T-helper 9 cell (primary cell): ENCODE data around the gene NAB1.
"Not testable (repeated sequence)": the region's sequence is repeated elsewhere in the genome, so short reads cannot be mapped to it uniquely, and the experiment has no call there.

ENCODE experiments used
- DNase-seq: peaks from one replicate; pipeline ENCODE4 v3.0.0-alpha.2; 2020
- total RNA-seq, 2 donors: gene quantifications; one replicate each; lab custom pipeline; 2026; lab: John Stamatoyannopoulos, UW

NAB1 gene, protein sequence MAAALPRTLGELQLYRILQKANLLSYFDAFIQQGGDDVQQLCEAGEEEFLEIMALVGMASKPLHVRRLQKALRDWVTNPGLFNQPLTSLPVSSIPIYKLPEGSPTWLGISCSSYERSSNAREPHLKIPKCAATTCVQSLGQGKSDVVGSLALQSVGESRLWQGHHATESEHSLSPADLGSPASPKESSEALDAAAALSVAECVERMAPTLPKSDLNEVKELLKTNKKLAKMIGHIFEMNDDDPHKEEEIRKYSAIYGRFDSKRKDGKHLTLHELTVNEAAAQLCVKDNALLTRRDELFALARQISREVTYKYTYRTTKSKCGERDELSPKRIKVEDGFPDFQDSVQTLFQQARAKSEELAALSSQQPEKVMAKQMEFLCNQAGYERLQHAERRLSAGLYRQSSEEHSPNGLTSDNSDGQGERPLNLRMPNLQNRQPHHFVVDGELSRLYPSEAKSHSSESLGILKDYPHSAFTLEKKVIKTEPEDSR
- total RNA-seq: 31.1 to 45.2 reads per million in 2 donors

DNA sequence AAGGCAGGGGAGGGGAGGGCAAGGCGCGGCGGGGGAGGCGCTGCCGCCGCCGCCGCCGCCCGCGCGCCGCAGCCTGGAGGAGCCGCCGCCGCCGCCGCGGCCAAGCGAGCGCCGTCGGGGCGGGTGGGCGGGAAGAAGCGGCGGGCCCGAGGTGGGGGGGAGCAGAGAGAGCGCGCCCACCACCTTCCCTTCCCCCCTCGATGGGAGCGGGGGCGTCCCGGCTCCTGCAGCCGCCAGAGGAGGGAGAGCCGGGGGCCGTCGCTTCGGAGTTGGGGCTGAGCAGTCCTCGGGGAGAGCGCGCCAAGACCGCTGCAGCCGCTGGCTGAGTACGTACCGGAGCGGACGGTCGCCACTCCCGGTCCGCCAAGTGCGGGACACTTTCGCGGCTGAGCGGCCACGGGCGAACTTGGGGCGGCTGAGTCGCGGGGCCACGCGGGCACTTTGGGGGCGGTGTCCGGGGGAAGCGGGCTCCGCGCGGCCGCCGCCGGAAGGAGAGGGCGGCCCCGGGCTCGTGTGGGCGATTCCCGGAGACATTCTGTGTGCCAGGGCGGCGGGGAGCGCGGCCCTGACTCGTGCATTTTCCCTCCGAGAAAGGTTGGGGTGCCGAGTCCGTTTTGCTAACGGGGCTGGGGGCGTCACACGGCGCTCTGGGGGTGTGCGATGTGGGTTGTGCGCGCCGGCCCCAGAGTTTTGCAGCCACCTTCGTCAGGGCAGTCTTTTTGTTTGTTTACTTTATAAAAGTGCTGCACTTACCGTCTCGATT, at the start of gene NAB1:
TSS of gene NAB1 (plus strand) at position 49 of the 763 bp plus-strand sequence. CDS start 10,094 bp downstream, outside the sequence.
- peak; percentile 54 for DNase-seq

DNA sequence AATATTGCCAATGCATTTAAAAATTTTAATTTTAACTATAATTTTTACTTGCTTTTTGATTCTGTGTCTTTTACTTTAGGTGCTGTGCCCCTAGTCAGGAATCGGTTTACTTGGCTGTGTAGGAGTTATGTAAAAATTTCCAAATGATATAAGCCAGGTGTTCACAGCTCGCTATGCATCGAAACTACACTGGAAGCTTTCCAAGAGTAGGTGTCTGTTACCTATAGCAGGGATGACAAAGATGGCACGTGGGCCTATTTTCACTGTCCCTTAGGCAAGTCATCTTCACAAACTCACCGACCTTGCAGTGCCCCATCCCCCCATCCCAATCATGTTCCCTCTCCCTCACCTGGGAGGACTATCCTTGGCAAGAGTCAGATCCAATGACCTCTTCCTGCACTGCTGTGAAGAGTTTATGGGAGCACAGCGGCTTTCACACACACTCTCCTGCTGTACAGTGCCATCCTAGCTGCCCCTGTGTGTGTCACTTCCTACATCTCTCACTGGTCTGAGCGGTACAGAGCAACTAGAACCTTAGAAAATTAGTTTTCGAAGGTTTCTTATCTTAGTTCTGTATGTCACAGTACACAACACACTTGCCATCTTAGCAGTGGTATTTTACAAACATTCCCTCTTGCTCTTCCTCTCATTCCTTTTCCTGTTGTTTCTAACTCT, 49.2 kb upstream of the NAB1 start:
- DNase-seq: no peak

DNA sequence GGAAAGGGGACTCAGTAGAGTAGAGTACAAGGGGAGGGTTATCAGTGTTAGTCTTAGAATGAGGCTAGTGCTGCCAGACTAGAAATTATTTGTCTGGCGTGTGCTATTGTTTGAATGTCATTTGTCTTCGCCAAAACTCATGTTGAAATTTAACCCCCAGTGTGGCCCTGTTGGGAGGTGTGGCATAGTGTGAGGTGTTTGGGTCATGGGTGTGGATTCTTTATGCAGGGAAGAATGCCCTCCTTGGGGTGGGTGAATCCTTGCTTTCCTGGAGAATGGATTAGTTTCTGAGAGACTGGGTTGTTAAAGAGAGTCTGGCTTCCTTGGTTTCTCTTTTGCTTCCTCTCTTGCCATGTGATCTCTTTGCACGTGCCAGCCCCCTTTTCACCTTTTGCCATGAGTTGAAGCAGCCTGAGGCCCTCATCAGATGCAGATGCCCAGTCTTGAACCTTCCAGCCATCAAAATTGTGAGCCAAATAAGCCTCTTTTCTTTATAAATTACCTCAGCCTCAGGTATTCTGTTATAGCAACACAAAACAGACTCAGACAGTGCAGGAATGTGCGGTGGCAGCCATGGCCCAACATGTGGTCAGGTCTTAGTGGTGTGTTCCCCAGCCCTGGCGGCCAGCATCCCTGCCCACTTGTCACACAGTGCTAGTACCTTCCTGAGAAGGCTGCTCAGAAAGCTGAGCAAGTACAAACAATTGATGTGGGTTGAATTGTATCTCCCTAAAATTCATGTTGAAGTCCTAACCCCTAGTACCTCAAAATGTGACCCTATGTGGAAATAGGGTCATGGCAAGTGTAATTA, 48.4 kb upstream of the NAB1 start:
- DNase-seq: no peak

DNA sequence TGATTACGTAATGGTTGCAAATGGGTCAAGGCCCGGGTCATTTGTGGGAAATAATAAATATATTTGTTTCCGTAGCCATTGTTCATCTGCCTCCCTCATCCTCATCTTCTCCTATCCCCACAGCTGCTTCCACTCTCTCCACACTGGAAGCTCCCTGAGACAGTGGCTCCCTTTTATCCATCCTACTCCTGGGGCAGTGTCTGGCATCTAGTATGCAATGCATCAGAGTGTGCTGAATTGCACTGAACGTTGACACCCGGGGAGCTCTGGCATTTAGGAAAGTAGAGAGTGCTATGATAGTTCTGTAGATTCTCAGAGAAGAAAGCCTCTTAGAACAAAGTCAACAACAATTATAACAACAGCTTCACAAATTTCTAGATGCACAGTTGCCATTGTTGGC, 45.5 kb upstream of the NAB1 start:
- DNase-seq: no peak

DNA sequence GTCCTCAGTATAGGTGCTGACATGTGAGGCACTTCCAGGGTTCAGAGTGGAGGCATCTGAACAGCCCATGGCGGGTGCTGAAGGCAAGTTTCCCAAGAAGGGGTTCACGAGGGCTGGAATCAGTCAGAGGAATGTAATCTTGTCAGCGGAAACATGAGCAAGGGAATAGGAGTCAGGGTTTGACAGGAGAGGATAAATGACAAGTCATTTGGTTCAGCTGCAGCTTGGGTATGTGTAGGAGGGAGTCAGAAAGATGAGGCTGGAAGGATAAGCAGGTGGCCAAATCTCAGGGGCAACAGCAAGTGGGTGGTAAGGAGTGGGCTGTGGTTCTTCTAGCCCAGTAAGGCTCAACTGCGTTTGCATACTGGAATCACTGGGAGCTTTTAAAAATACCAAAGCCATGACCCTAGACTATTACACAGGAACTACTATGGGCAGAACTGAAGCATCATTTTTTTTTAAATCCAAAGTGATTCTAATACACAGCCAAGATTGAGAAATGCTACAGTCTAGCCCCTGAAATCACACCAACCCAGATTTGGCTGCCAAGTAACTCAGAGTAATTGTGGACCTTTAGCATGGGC, 41.8 kb upstream of the NAB1 start:
- no peak for DNase-seq

DNA sequence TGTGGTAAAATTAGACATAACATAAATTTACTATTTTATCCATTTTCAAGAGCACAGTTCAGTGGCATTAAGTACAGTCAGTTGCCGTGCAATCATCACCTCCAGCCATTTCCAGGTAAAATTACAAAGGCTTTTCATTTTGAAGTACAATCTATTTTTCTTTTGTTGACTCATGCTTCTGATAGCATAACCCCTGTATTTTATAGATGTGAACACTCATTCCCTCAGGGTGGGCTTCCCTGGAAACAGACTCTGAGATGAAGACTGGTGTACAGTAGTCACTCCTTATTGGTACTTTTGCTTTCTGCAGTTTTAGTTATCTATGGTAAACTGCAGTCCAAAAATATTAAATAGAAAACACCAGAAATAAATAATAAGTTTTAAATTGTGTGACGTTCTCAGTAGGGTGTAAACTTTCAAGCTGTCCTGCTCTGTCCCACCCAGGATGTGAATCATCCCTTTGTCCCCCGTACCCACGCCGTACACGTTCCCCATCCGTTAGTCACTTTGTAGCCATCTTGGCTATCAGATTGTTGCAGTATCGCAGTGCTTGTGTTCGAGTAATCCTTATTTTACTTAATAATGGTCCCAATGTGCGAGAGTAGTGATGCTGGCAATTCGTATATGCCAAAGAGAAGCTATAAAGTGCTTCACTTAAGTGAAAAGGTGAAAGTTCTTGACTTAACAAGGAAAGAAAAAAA, 41.1 kb upstream of the NAB1 start:
- no peak for DNase-seq

DNA sequence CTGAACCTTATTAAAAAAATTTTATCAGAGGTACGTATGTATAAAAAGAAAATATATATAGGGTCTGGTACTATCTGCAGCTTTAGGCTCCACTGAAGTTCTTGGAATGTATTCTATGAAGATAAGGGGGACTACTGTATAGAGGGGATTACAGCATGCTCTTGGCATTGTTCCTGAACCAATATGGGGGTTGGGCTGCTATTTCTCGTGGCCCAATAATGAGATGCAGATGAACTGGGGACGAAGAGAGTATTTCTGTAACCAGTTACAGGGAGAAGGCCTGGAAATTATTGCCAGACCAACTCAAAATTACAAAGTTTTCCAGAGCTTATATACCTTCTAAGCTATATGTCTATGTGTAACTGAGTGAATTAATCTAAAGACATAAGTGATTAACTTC, 40.0 kb upstream of the NAB1 start:
- DNase-seq: not testable (repeated sequence)

DNA sequence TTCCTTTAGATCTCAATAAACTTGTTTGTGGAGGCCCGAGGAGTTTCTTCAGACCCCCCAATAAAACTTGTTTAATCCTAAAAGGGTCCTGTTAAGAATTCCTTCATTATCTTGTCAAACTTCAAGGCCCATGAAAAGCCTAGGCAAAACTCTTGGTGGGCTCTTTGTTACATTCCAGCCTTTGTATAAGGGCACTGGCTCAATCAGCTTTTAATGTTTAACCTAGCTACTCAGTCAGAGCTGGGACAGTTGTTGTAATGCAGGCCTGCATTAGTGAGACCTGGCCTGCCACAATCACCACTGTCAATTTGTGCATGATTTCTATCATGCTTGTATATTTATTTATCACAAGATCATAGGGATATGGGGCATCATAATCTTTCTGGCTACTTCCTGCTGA, 39.5 kb upstream of the NAB1 start:
- DNase-seq: not testable (repeated sequence)

DNA sequence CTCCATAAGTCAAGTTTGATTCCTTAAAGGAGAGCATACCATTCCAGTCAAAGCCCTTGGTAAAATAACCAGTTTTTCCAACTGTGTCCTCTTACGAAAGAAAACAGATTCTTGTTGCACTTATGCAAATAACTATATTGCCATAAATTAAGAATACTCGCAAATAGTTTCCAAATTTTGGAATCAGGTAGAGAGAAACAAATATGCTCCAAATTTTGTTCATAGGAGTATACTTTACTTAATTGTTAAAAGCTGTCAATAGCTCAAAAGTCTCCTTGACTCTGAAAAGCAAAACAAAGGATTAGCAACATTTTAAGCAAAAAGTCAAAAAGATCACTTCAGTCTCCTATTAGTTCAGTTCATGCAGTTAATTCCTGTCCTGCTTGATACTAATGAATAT, 38.4 kb upstream of the NAB1 start:
- not testable (repeated sequence) for DNase-seq

DNA sequence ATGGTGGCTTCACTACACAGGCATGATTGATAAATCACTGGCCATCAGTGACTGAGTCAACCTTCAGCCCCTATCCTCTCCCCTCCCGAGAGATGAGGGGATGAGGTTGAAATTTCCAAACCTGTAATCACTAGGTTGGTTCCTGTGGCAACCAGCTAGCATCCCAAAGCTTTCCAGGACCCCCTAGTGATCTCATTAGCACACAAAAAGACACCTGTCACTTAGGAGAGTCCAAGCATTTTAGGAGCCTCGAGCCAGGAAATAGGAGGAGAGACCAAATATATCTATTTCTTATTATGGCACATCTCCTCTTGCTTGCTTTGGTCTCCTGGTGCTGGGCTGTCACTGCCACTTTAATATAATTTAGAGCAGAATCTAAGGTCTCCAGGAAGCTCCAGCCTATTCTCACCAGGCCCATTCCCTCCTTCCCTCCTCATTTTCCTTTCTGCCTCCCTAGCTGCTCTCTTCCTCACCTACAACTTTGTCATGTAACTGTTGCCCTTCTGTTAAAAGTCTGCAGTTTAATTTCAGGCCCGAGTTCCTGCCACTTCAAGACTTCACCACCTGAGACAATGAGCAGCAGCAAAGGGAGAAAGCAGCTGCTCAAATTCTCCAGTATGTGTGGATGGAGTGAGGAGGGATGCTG, 33.2 kb upstream of the NAB1 start:
- DNase-seq: no peak

DNA sequence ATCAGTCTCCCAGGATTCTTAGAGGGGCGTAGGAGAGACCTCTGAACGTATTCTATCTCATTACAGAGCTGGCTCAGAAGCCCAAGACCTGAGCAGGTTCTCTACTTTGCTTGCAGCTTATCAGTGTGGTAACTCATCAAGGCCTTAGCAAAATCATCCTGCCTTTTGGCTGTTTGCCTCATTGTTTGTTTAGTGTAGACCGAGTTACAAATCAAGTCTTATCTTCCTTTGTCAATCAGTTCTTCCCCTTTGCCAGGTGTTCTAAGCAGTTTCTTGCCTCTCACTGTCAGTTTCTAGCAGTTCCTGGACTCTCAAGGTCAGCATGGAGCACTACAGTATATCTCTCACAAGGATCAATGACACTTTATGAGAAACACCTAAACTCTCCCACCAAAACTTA, 30.9 kb upstream of the NAB1 start:
- DNase-seq: no peak

DNA sequence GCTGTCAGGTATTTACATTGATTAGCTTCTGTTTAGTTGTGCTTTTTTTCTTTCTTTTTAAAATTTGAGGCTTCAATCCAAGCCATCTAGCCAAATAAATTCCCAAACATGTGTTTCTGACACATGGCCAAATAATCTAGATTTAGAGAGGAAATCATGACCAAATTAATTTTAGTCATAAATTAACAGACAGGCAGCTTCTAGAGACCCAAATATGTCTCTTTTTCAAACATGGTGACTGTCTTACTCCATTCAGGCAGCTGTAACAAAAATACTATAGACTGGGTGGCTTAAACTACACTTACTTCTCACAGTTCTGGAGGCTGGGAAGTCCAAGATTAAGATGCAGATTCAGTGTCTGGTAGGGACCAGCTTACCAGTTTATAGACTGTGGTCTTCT, 23.2 kb upstream of the NAB1 start:
- no peak for DNase-seq

DNA sequence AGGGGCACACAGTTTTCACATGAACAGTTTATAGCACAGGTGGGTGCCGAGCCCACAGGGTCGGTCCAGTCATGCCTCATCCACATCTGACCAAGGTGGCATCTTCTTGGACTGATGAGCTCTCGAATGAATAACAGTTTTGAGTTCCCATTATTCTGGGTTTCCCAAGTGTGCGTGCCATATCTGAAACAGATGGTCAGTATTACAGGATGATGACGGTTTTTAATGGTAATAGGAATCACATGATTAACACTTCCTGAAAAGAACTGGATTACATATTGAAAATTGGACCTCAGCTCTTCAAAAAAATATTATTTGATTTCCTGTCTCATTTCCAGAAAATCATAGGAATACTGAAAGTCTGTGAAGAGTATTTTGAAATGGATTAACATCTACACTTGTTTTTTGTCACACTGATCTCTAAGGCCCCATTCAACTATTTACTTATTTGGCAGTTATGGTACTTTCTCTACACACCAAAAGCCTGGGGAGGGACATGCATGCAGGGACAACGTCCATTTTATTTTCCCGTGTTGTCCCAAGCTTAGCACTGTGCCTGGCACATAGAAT, 22.2 kb upstream of the NAB1 start:
- DNase-seq: no peak

DNA sequence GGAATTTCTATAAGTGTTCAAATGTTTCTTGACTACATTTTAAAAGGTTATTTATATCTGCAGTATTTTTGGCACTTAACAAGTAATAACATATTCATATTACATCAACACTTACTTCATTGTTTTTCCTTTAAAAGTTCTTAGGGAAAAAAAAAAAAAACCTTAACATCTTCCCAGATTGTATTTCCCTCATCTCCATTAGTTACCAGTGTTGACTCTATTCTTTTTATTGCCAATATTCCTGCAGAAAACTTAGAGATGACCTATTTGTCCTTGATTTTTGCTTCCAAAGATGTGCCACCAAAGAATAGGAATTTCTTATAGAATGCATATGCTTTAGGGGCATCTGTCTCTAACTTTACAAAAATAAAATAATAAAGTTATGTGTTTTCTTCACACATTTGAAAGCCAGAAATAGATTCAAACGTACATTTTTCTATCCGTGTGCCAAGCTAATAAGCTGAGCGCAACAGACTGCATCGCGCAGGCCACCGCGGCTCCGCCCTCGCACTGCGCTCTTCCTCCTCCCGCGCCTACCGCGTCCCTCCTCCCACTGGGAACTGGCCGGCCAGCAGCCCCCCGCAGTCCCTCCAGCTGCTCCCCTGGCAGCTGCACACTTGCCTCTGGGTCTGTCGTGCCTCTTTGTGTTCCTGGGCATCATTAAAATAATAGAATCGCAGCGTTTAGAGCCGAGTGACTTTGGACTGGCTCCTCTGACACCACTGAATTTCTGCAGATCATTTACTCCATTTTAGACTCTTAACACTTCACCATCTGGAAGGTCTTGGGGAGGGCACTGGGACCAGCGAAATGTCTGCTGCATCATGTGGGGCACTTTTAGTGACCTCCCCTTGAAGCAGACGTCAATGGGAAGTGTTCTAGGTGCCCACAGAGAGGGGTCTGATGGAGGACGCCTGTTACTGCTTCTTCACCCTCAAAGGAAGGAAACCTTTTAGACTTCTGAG, 21.2 kb upstream of the NAB1 start:
- DNase-seq: no peak

DNA sequence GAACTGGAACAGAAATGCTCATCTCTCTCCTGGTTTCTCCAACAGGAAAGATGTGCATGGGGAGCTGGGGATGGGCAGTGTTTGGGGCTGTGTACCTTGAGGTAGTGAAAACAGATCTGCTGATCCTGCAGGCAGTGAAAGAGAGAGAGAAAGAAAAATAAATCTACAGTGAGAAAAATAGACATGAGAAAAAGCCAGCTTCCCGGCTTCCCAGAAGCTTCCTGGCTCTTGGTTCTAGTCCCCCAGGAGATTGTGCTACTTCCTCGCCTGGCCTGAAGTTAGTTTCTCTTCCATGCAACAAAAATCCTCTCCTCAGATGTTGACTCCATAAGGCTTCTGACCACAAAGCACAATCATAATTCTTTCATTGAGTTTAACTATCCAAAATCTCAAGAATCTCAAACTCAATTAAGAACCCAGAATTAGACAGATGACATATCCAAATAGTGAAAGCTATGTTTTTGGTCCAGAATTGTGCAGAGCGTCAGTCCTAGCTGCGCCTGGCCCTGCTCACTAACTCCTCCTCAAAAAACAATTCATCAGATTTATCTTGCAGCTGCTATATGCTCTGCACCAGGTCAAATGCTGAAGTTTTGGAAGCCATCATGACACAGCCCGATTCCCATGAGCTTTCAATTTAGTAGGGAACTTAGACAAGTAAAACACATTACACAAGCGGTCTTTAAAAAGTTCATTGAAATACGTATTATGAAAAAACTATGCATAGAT, 20.1 kb upstream of the NAB1 start:
- DNase-seq: no peak

DNA sequence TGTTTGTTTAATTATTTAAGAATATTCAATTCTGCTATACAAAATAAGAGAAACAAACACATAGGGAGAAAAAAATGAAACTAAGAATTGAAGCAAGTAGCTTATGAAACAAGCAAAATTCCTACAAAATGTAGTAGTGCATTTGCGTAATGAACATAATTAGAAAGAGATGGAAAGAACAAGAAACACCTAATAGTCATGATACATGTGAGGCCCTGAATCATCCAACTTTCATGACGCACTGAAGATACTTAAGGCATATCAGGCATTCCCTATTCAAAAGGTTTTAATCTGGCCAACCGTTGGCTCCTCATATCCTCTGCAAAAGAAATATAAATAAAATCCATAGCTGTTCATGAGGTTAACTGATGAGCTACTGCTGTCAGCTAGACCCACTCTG, 14.5 kb upstream of the NAB1 start:
- DNase-seq: no peak

DNA sequence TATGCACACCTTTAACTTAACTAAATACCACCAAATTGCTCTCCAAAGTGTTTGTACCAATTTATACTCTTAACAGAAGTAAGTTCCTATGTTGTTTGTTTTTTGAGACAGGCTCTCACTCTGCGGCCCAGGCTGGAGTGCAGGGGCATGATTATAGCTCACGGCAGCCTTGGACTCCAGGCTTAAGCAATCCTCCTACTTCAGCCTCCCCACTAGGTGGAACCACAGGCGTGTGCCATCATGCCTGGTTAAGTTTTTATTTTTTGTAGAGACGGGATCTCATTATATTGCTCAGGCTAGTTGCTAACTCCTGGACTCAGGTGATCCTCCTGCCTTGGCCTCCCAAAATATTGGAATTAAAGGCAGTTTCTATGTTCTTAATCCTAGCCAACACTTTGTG, 13.1 kb upstream of the NAB1 start:
- DNase-seq: no peak

DNA sequence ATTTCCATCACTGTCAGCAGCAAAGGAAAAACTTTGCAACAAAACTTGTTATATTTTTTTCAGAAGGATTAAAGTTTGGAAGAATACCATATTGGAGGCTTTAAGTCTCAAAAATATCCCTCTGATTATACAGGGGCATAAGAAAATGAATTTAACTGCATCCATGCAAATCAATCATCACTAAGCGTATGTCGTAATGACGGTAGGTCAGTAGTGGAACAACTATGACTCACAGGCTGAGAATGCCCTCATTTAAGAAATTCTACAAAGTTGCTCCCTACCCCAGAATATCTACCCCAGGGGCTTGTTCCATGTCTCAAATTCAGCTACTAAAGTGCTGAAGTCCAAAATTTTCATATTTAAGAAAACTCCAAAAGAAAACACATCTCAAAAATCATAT, 12.5 kb upstream of the NAB1 start:
- no peak for DNase-seq
